K562 (cell line): ENCODE results near the gene MAPK1IP1L. TPM values are rescaled to one million over a fixed set of nuclear protein-coding genes. Genes with fewer than 3 reads are reported as not detected.
A peak's percentile ranks its signal among the peaks of the same experiment; 100 is the strongest.

ENCODE experiments used
- ARID2 ChIP-seq: fragments of 450-650 bp; IDR thresholded peaks from 2 replicates; pipeline ENCODE4 v1.6.1; 2017; ENCODE audit warnings: antibody characterized with exemption, mild to moderate bottlenecking
- CBX5 ChIP-seq: IDR thresholded peaks from 2 replicates; pipeline ENCODE4 v1.6.1; 2014; ENCODE audit warnings: low read depth, borderline replicate concordance
- E2F5 ChIP-seq: sonication (generic); formaldehyde crosslinking; IDR thresholded peaks from 2 replicates; pipeline ENCODE4 v1.8.0; 2022; ENCODE audit warnings: mild to moderate bottlenecking, missing genetic modification reagents
- ETS2 ChIP-seq: IDR thresholded peaks from 2 replicates; pipeline ENCODE4 v1.6.1; 2016; ENCODE audit warnings: borderline replicate concordance, missing genetic modification characterization, mild to moderate bottlenecking, moderate library complexity, missing compliant biosample characterization; ENCODE audit not compliant: poor library complexity, severe bottlenecking
- FOSL1 ChIP-seq: fragments of 200-800 bp; sonication (Bioruptor generic); conservative IDR thresholded peaks from 2 replicates; pipeline ENCODE4 v1.6.1; 2016; ENCODE audit warnings: missing genetic modification characterization, missing compliant biosample characterization
- KDM5B ChIP-seq: fragments of 200-600 bp; sonication (generic); IDR thresholded peaks from 2 replicates; pipeline ENCODE4 v1.6.1; 2012; ENCODE audit warnings: low read depth, mild to moderate bottlenecking, moderate library complexity, low read length, control low read depth, inconsistent platforms; ENCODE audit not compliant: insufficient replicate concordance
- NCOA2 ChIP-seq, 2 experiments: fragments of 450-650 bp; IDR thresholded peaks; 2 replicates each; pipeline ENCODE4 v1.6.1; 2018; ENCODE audit warnings: mild to moderate bottlenecking in 2 of 2, moderate library complexity in 1 of 2; ENCODE audit not compliant: partially characterized antibody in 2 of 2
- NFE2L1 ChIP-seq: fragments of 450-650 bp; IDR thresholded peaks from 2 replicates; pipeline ENCODE4 v1.6.1; 2016; ENCODE audit warnings: missing genetic modification characterization, low read depth, mild to moderate bottlenecking, missing compliant biosample characterization, moderate library complexity, borderline replicate concordance
- NR3C1 ChIP-seq: sonication (generic); formaldehyde crosslinking; IDR thresholded peaks from 2 replicates; pipeline ENCODE4 v1.8.1; 2022; ENCODE audit warnings: missing genetic modification reagents
- PCBP2 ChIP-seq: fragments of 200-400 bp; formaldehyde crosslinking; IDR thresholded peaks from 2 replicates; pipeline ENCODE4 v1.6.1; 2018; ENCODE audit warnings: low read length, low read depth, mild to moderate bottlenecking, moderate library complexity; ENCODE audit not compliant: poor library complexity, severe bottlenecking
- POU5F1 ChIP-seq: fragments of 150-350 bp; IDR thresholded peaks from 2 replicates; pipeline ENCODE4 v1.6.1; 2014; ENCODE audit warnings: borderline replicate concordance, low read length, low read depth, mild to moderate bottlenecking; ENCODE audit not compliant: partially characterized antibody
- RAD21 ChIP-seq, 2 experiments: fragments of 250-450 bp in 1 of 2; fragments of 450-650 bp in 1 of 2; sonication (Bioruptor Pico) in 1 of 2; formaldehyde crosslinking in 1 of 2; IDR thresholded peaks in 1 of 2; conservative IDR thresholded peaks in 1 of 2; 2 replicates each; pipeline versions ENCODE4 v1.4.0 to v1.8.0; 2020 to 2022; ENCODE audit warnings: mild to moderate bottlenecking in 2 of 2, moderate library complexity in 1 of 2
- RBM25 ChIP-seq: fragments of 200-400 bp; formaldehyde crosslinking; IDR thresholded peaks from 2 replicates; pipeline ENCODE4 v1.6.1; 2018; ENCODE audit warnings: low read length, low read depth, moderate library complexity; ENCODE audit not compliant: severe bottlenecking
- RBM39 ChIP-seq: fragments of 200-400 bp; formaldehyde crosslinking; optimal IDR thresholded peaks from 2 replicates; pipeline ENCODE3; 2018; ENCODE audit warnings: low read depth, low read length
- SRSF1 ChIP-seq: fragments of 200-400 bp; formaldehyde crosslinking; IDR thresholded peaks from 2 replicates; pipeline ENCODE4 v1.6.1; 2017; ENCODE audit warnings: mild to moderate bottlenecking, low read depth, low read length, moderate library complexity
- TSC22D4 ChIP-seq: fragments of 450-650 bp; IDR thresholded peaks from 2 replicates; pipeline ENCODE4 v1.6.1; 2016; ENCODE audit warnings: missing genetic modification characterization, missing biosample characterization, control low read depth
- UBTF ChIP-seq, 2 experiments: IDR thresholded peaks; 2 replicates each; pipeline ENCODE4 v1.6.1; 2012; ENCODE audit warnings: improper control_type of control experiment in 2 of 2, low read depth in 2 of 2, low read length in 2 of 2, borderline replicate concordance in 1 of 2
- ZNF146 ChIP-seq: IDR thresholded peaks from one replicate; pipeline ENCODE4 v1.6.1; 2018; ENCODE audit warnings: missing compliant biosample characterization; ENCODE audit not compliant: unreplicated experiment
- ZNF3 ChIP-seq: fragments of 250-450 bp; sonication (Bioruptor Pico); IDR thresholded peaks from 2 replicates; pipeline ENCODE4 v1.5.0; 2021; ENCODE audit warnings: mild to moderate bottlenecking, moderate library complexity
- ZNF551 ChIP-seq: fragments of 250-450 bp; sonication (Bioruptor Pico); IDR thresholded peaks from 2 replicates; pipeline ENCODE4 v1.5.0; 2021; ENCODE audit warnings: mild to moderate bottlenecking, moderate library complexity
- polyA plus RNA-seq, 8 experiments: library from polyadenylated mRNA; depleted of rRNA in 4 of 8; stranded (reverse) in 5 of 8; unstranded in 3 of 8; fragments of >200 nt; fragmentation: Nextera tagmentation in 2 of 8; fragmentation: Illumina TruSeq in 1 of 8; extraction: Ambion mirVana in 2 of 8; extraction: Trizol in 1 of 8; gene quantifications; 2 replicates each; pipeline versions ENCODE4 v1.2.1 to v1.2.3, GENCODE V29; 2011 to 2014; ENCODE audit warnings: inconsistent platforms in 1 of 8, missing spikeins in 1 of 8
- total RNA-seq, 7 experiments: library from RNA; depleted of rRNA in 6 of 7; stranded (reverse); fragments of >200 nt in 6 of 7; fragmentation: Illumina TruSeq in 2 of 7; extraction: Trizol in 2 of 7; gene quantifications; 2 replicates each; pipeline versions ENCODE4 v1.2.1 to v1.2.3, GENCODE V29; 2011 to 2021; ENCODE audit warnings: low replicate concordance in 1 of 7
- TF ChIP-seq, protein P1 (sequence below): sonication (generic); formaldehyde crosslinking; IDR thresholded peaks from 2 replicates; pipeline ENCODE4 v1.8.1; 2023; ENCODE audit warnings: mild to moderate bottlenecking, missing genetic modification reagents
- TF ChIP-seq, protein P2 (sequence below), 2 experiments: fragments of 450-650 bp in 1 of 2; sonication (generic) in 1 of 2; formaldehyde crosslinking; conservative IDR thresholded peaks; 2 replicates each; pipeline versions ENCODE4 v1.4.0 to v1.8.1; 2020 to 2022; ENCODE audit warnings: mild to moderate bottlenecking in 1 of 2, missing genetic modification reagents in 1 of 2

MAPK1IP1L gene
- total and polyA plus RNA-seq, 9 of the 15 experiments (the other 6 are each of a cell fraction or from before 2014, with no cell fraction given) = 32.7 to 99.4 (median 49.8) TPM

- TF ChIP-seq KDM5B (no peak), NFE2L1 (tag) (no peak), RBM39 (no peak), ZNF3 (CRISPR knock-in tag) (no peak), ETS2 (tag) (no peak), RBM25 (peak; percentile 77), NCOA2 (IDR thresholded peaks at IDR 0.05; ENCODE audit: partially characterized antibody in 2 of 2) (no peak), UBTF (IDR thresholded peaks at IDR 0.05; ENCODE audit: borderline replicate concordance in 1 of 2, low read depth in 2 of 2, low read length in 2 of 2) (no peak), SRSF1 (no peak), PCBP2 (no peak), CBX5 (no peak), FOSL1 (tag) (peak; percentile 65), ZNF146 (no peak), E2F5 (CRISPR knock-in tag) (no peak), ZNF551 (no peak), TSC22D4 (tag) (no peak), NR3C1 (no peak), ARID2 (no peak), RAD21 (CRISPR knock-in tag; conservative IDR thresholded peaks at IDR 0.05 in 1 of 2, IDR thresholded peaks at IDR 0.05 in 1 of 2) (no peak), POU5F1 (no peak)
- TF ChIP-seq, protein P1, sequence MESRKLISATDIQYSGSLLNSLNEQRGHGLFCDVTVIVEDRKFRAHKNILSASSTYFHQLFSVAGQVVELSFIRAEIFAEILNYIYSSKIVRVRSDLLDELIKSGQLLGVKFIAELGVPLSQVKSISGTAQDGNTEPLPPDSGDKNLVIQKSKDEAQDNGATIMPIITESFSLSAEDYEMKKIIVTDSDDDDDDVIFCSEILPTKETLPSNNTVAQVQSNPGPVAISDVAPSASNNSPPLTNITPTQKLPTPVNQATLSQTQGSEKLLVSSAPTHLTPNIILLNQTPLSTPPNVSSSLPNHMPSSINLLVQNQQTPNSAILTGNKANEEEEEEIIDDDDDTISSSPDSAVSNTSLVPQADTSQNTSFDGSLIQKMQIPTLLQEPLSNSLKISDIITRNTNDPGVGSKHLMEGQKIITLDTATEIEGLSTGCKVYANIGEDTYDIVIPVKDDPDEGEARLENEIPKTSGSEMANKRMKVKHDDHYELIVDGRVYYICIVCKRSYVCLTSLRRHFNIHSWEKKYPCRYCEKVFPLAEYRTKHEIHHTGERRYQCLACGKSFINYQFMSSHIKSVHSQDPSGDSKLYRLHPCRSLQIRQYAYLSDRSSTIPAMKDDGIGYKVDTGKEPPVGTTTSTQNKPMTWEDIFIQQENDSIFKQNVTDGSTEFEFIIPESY = no peak
- TF ChIP-seq, protein P2, sequence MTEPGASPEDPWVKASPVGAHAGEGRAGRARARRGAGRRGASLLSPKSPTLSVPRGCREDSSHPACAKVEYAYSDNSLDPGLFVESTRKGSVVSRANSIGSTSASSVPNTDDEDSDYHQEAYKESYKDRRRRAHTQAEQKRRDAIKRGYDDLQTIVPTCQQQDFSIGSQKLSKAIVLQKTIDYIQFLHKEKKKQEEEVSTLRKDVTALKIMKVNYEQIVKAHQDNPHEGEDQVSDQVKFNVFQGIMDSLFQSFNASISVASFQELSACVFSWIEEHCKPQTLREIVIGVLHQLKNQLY (CRISPR knock-in tag; conservative IDR thresholded peaks at IDR 0.05) = no peak
These were observed 19.5 kb downstream of the MAPK1IP1L start (continued) for GRCh38 chr14:55070981-55071411.
